CD4-positive, alpha-beta T cell treated with Interleukin-4 for 4 hours (primary cell): ENCODE measurements around the gene PELI3.
"Not testable (repeated sequence)": the region's sequence is repeated elsewhere in the genome, so short reads cannot be mapped to it uniquely, and the experiment has no call there.

ENCODE experiments used
- DNase-seq: peaks from one replicate; pipeline ENCODE4 v3.0.0-alpha.2; 2020

PELI3 gene

GRCh38 chr11:66466225-66467033 lies at the start of gene PELI3:
Gene PELI3 (plus strand): TSS chr11:66466905. CDS start chr11:66468129, 1,224 bp downstream.
- peak; percentile 89 for DNase-seq

GRCh38 chr11:66417000-66417399 lies 49.7 kb upstream of the PELI3 start:
- no peak for DNase-seq

- DNase-seq = peak; percentile 26
Measured at GRCh38 chr11:66418168-66418985, 48.3 kb upstream of the PELI3 start.

- no peak for DNase-seq
Measured at GRCh38 chr11:66418986-66419308, 47.8 kb upstream of the PELI3 start.

- no peak for DNase-seq
Measured at GRCh38 chr11:66419825-66420224, 46.9 kb upstream of the PELI3 start.

GRCh38 chr11:66420671-66421476 lies 45.8 kb upstream of the PELI3 start, which contains the start of gene NPAS4:
Gene NPAS4 (plus strand): TSS chr11:66421035. CDS start chr11:66421180, 145 bp downstream.
- no peak for DNase-seq

- DNase-seq = peak; percentile 80
Measured at GRCh38 chr11:66421492-66422205, 45.1 kb upstream of the PELI3 start.

GRCh38 chr11:66426314-66426713 lies 40.4 kb upstream of the PELI3 start:
- DNase-seq = no peak

GRCh38 chr11:66428933-66429332 lies 37.8 kb upstream of the PELI3 start:
- DNase-seq = no peak

- peak; percentile 57 for DNase-seq
Measured at GRCh38 chr11:66429983-66430602, 36.6 kb upstream of the PELI3 start.

GRCh38 chr11:66431287-66431686 lies 35.4 kb upstream of the PELI3 start:
- DNase-seq = not testable (repeated sequence)

GRCh38 chr11:66431871-66432329 lies 34.8 kb upstream of the PELI3 start:
- not testable (repeated sequence) for DNase-seq

- no peak for DNase-seq
Measured at GRCh38 chr11:66432597-66432996, 34.1 kb upstream of the PELI3 start.

GRCh38 chr11:66437979-66438503 lies 28.7 kb upstream of the PELI3 start:
- DNase-seq = no peak

GRCh38 chr11:66438504-66439466 lies 27.9 kb upstream of the PELI3 start, which contains the start of gene MRPL11:
Gene MRPL11 (minus strand): TSS chr11:66438848. CDS start chr11:66438754, 94 bp downstream.
- peak; percentile 90 for DNase-seq

GRCh38 chr11:66440101-66440939 lies 26.4 kb upstream of the PELI3 start:
- DNase-seq = not testable (repeated sequence)

- not testable (repeated sequence) for DNase-seq
Measured at GRCh38 chr11:66440940-66441282, 25.8 kb upstream of the PELI3 start.

- DNase-seq = no peak
Measured at GRCh38 chr11:66443602-66444001, 23.1 kb upstream of the PELI3 start.

- DNase-seq = no peak
Measured at GRCh38 chr11:66447012-66447411, 19.7 kb upstream of the PELI3 start.
